HepG2 (cell line): Measurements from ENCODE around the gene CLCNKA. TPM values are rescaled to one million over a fixed set of nuclear protein-coding genes. Genes with fewer than 3 reads are reported as not detected.
"Not testable (repeated sequence)": the region's sequence is repeated elsewhere in the genome, so short reads cannot be mapped to it uniquely, and the experiment has no call there.

Source experiments
- ATAC-seq: fragments of 200-7000 bp; cut with Tn5 transposase; 3 replicates; pipeline ENCODE4 v1.9.1; 2020; ENCODE audit warnings: mild to moderate bottlenecking, moderate library complexity
- BruUV-seq: library from RNA; stranded (reverse); fragments of 400-500 nt; replicated peaks from 2 replicates; lab custom pipeline; 2021; lab: Mats Ljungman, UMichigan
- CTCF ChIA-PET: fragments of 300-600 bp; formaldehyde crosslinking; extraction: SDS; loops from one replicate; lab custom pipeline; 2021; ENCODE audit warnings: low total read pairs, inconsistent platforms, low intra/inter-chr PET ratio; lab: Yijun Ruan, JAX
- POLR2A ChIA-PET: fragments of 350-600 bp; sonication (Branson Sonifier 250); formaldehyde crosslinking; loops from one replicate; lab custom pipeline; 2020; ENCODE audit warnings: antibody characterized with exemption, inconsistent platforms; lab: Yijun Ruan, JAX
- DNase-seq: peaks from one replicate; pipeline ENCODE4 v3.0.0-alpha.2; 2015; ENCODE audit warnings: low spot score
- FAIRE-seq: peaks from 3 replicates; lab custom pipeline; 2011; peaks lifted over from hg19 to GRCh38; lab: Jason Lieb, UNC
- H2AFZ ChIP-seq: one replicate; pipeline ENCODE4 v1.6.1; 2011; ENCODE audit warnings: low read length, inconsistent platforms
- H3K27ac ChIP-seq: fragments of 300-600 bp; 3 replicates; pipeline ENCODE4 v1.8.0; 2011; ENCODE audit warnings: mixed run types, mild to moderate bottlenecking, mixed read lengths, low read length, inconsistent platforms; ENCODE audit not compliant: insufficient read depth; ENCODE audit errors: extremely low read length
- H3K27me3 ChIP-seq, 2 experiments: fragments of 200-600 bp in 1 of 2; 2 replicates in 1 of 2; 3 replicates in 1 of 2; pipeline versions ENCODE4 v1.6.0 to v1.8.0; 2011; ENCODE audit warnings: low read length in 2 of 2, mild to moderate bottlenecking in 2 of 2, moderate library complexity in 2 of 2, inconsistent platforms in 1 of 2; ENCODE audit not compliant: insufficient read depth in 2 of 2, control insufficient read depth in 1 of 2
- H3K36me3 ChIP-seq, 2 experiments: fragments of 200-600 bp in 1 of 2; replicated peaks in 1 of 2; 2 replicates in 1 of 2; 3 replicates in 1 of 2; pipeline versions ENCODE4 v1.5.1 to v1.8.0; 2011; ENCODE audit warnings: low read length in 2 of 2, inconsistent platforms in 1 of 2; ENCODE audit not compliant: insufficient read depth in 2 of 2, control insufficient read depth in 1 of 2
- H3K4me1 ChIP-seq: 2 replicates; pipeline ENCODE4 v1.5.1; 2012; ENCODE audit warnings: low read length, inconsistent platforms; ENCODE audit not compliant: insufficient read depth
- H3K4me2 ChIP-seq: 2 replicates; pipeline ENCODE4 v1.6.0; 2011; ENCODE audit warnings: low read depth, low read length, inconsistent platforms
- H3K4me3 ChIP-seq, 3 experiments: fragments of 200-600 bp in 1 of 3; sonication (generic), shearing (Covaris generic) in 1 of 3; replicated peaks in 1 of 3; 2 replicates each; pipeline ENCODE4 v1.5.1; 2011 to 2016; ENCODE audit warnings: low read length in 3 of 3, inconsistent platforms in 2 of 3, low read depth in 2 of 3, mild to moderate bottlenecking in 2 of 3, control low read depth in 1 of 3, mixed read lengths in 1 of 3; ENCODE audit not compliant: insufficient read depth in 1 of 3
- H3K79me2 ChIP-seq: one replicate; pipeline ENCODE4 v1.6.1; 2011; ENCODE audit warnings: low read length, inconsistent platforms; ENCODE audit not compliant: insufficient read depth
- H3K9ac ChIP-seq: 2 replicates; pipeline ENCODE4 v1.6.0; 2011; ENCODE audit warnings: mild to moderate bottlenecking, low read depth, low read length, inconsistent platforms; ENCODE audit not compliant: insufficient read depth
- H3K9me3 ChIP-seq: 2 replicates; pipeline ENCODE4 v1.5.1; 2012; ENCODE audit warnings: mild to moderate bottlenecking, low read length
- H4K20me1 ChIP-seq: 2 replicates; pipeline ENCODE4 v1.6.0; 2011; ENCODE audit warnings: inconsistent platforms, mild to moderate bottlenecking, low read length, moderate library complexity; ENCODE audit not compliant: insufficient read depth
- CEBPB ChIP-seq: IDR thresholded peaks from 2 replicates; pipeline ENCODE4 v1.6.1; 2011; ENCODE audit warnings: low read depth, low read length, improper control_type of control experiment, borderline replicate concordance
- FOSL2 ChIP-seq: sonication (generic); formaldehyde crosslinking; IDR thresholded peaks from 2 replicates; pipeline ENCODE4 v1.4.0; 2020; ENCODE audit warnings: missing genetic modification reagents
- GABPA ChIP-seq, 2 experiments: IDR thresholded peaks; 2 replicates each; pipeline ENCODE4 v1.6.1; 2011 to 2016; ENCODE audit warnings: low read depth in 2 of 2, low read length in 1 of 2, missing biosample characterization in 1 of 2, missing genetic modification characterization in 1 of 2
- KDM4B ChIP-seq: sonication (generic); formaldehyde crosslinking; IDR thresholded peaks from 2 replicates; pipeline ENCODE4 v1.4.0; 2020; ENCODE audit warnings: missing genetic modification reagents
- SOX5 ChIP-seq: IDR thresholded peaks from 2 replicates; pipeline ENCODE4 v1.6.1; 2016; ENCODE audit warnings: borderline replicate concordance
- ZNF337 ChIP-seq: sonication (generic); formaldehyde crosslinking; IDR thresholded peaks from 2 replicates; pipeline ENCODE4 v1.5.1; 2020; ENCODE audit warnings: missing genetic modification reagents, low read depth, mild to moderate bottlenecking, borderline replicate concordance
- WGBS: methylation state at CpG from one replicate; pipeline ENCODE4 v1.1.6; 2017; ENCODE audit warnings: low lambda C conversion rate; 5-methylcytosine and 5-hydroxymethylcytosine counted together
- in situ Hi-C: cut with HindIII; loops from 2 replicates; pipeline ENCODE4 v1.10.0; 2017; ENCODE audit warnings: low pct_unique_long_range_greater_than_20kb; ENCODE audit not compliant: extremely low pct_ligation_motif_present
- intact Hi-C: fragments of 100-400 bp; cut with micrococcal nuclease; formaldehyde crosslinking; loops from one replicate; pipeline ENCODE4 v1.10.0; 2022; ENCODE audit not compliant: unreplicated experiment
- polyA plus RNA-seq, 8 experiments: library from polyadenylated mRNA; depleted of rRNA in 3 of 8; stranded (reverse) in 7 of 8; unstranded in 1 of 8; fragments of >200 nt; fragmentation: Illumina TruSeq in 4 of 8; extraction: Trizol in 4 of 8; gene quantifications; 2 replicates each; pipeline versions ENCODE4 v1.2.1 to v1.2.3, GENCODE V29; 2011 to 2016; ENCODE audit warnings: low read depth in 4 of 8, missing spikeins in 1 of 8, mixed read lengths in 1 of 8; ENCODE audit not compliant: insufficient read depth in 1 of 8
- total RNA-seq, 5 experiments: library from RNA; depleted of rRNA; stranded (reverse); fragments of >200 nt; fragmentation: Illumina TruSeq; extraction: Trizol; gene quantifications; 2 replicates each; pipeline ENCODE4 v1.2.3, GENCODE V29; 2016; ENCODE audit warnings: low read depth in 1 of 5
- TF ChIP-seq, protein P1 (sequence below): sonication (generic); formaldehyde crosslinking; IDR thresholded peaks from 2 replicates; pipeline ENCODE4 v1.8.1; 2023; ENCODE audit warnings: mild to moderate bottlenecking, moderate library complexity, missing genetic modification reagents
- TF ChIP-seq, protein P2 (sequence below), 2 experiments: sonication (generic) in 1 of 2; formaldehyde crosslinking in 1 of 2; IDR thresholded peaks; 2 replicates each; pipeline versions ENCODE4 v1.6.1 to v1.9.0; 2014 to 2022; ENCODE audit warnings: antibody characterized with exemption in 1 of 2, borderline replicate concordance in 1 of 2, inconsistent platforms in 1 of 2, low read depth in 1 of 2, missing genetic modification reagents in 1 of 2

The CLCNKA gene
- total and polyA plus RNA-seq, 2 of the 13 experiments (the other 11 are each of a cell fraction or from before 2014, with no cell fraction given), result 0.03 TPM; not detected in 1

GRCh38 chr1:16038620-16038912, 16.7 kb downstream of the CLCNKA start (continued):
- peak; percentile 86 for TF ChIP-seq FOSL2 (CRISPR knock-in tag)

DNA sequence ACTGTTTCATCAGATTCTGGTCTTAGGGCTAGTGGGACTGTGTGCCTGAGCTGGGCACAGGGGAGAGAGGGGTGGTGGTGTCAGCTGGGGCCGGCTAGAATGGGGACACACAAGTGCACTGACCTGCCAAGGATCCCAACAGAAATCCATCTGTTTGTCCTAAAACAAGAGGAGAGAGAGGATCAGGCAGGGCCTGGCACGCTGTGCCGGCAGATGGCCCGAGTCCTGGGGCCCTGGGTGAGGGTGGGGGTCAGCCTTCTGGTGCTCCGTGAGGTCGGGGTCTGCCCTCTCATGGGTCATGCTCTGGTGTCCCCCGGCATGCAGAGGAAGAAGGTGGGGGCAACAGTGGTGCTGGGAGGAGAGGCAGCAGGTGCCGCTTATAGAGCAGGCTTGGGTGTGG, 18.0 kb downstream of the CLCNKA start:
- H3K27ac ChIP-seq, BruUV-seq, H3K9ac ChIP-seq, H3K4me3 ChIP-seq, H3K4me1 ChIP-seq, H3K36me3 ChIP-seq, H3K9me3 ChIP-seq, H2AFZ ChIP-seq, CTCF ChIA-PET, DNase-seq, intact Hi-C loops, H4K20me1 ChIP-seq, in situ Hi-C loops, FAIRE-seq, H3K79me2 ChIP-seq, POLR2A ChIA-PET, H3K4me2 ChIP-seq, ATAC-seq: not testable (repeated sequence)
- H3K27me3 ChIP-seq, result peaks cover 12 to 37% of the 10 kb centered on the region in 2 experiments
- 0% methylated on average over 1 of the region's 8 CpGs for WGBS

GRCh38 chr1:16041200-16041599, 19.4 kb downstream of the CLCNKA start:
- FAIRE-seq (no peak), ATAC-seq (no peak), DNase-seq (no peak)
- CTCF ChIA-PET, result no interaction called here
- Histone ChIP-seq H3K4me1 (no peaks in the 10 kb centered on the region), H3K27me3 (peaks cover 13 to 37% of the 10 kb centered on the region in 2 experiments), H3K9ac (no peak overlapping the region), H3K36me3 (no peaks in the 10 kb centered on the region), H4K20me1 (no peaks in the 10 kb centered on the region), H3K79me2 (no peaks in the 10 kb centered on the region), H3K4me2 (no peak overlapping the region), H3K27ac (no peak overlapping the region), H2AFZ (no peak overlapping the region), H3K4me3 (no peak overlapping the region)
- in situ Hi-C loops (no loop called here), intact Hi-C loops (no loop called here)
- POLR2A ChIA-PET, result no interaction called here
- BruUV-seq, result no TSS peak
- 7% methylated on average over 7 of the region's 8 CpGs for WGBS
- no peak for TF ChIP-seq GABPA (IDR thresholded peaks at IDR 0.05; ENCODE audit: low read depth, low read length)
- no peak for TF ChIP-seq GABPA (CRISPR knock-in tag; IDR thresholded peaks at IDR 0.05; ENCODE audit: low read depth)
- no peak for TF ChIP-seq CEBPB
- TF ChIP-seq ZNF337 (CRISPR knock-in tag), result no peak
- TF ChIP-seq KDM4B (CRISPR knock-in tag), result no peak
- TF ChIP-seq, protein P1, sequence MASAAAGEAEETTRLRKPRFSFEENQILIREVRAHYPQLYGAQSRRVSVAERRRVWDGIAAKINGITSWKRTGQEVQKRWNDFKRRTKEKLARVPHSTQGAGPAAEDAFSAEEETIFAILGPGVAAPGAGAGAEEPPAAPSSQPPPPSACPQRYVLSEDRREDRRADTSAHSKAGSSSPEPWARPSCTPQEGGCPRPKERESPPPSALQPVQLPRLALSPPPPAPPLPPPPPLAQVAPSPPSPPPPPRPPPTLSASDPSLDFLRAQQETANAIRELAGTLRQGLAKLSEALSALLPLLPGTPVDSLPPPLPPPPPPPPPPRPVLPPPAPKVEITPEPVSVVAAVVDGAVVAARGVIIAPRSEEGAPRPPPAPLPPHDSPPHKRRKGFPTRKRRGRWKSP (CRISPR knock-in tag), result no peak
- TF ChIP-seq, protein P2, sequence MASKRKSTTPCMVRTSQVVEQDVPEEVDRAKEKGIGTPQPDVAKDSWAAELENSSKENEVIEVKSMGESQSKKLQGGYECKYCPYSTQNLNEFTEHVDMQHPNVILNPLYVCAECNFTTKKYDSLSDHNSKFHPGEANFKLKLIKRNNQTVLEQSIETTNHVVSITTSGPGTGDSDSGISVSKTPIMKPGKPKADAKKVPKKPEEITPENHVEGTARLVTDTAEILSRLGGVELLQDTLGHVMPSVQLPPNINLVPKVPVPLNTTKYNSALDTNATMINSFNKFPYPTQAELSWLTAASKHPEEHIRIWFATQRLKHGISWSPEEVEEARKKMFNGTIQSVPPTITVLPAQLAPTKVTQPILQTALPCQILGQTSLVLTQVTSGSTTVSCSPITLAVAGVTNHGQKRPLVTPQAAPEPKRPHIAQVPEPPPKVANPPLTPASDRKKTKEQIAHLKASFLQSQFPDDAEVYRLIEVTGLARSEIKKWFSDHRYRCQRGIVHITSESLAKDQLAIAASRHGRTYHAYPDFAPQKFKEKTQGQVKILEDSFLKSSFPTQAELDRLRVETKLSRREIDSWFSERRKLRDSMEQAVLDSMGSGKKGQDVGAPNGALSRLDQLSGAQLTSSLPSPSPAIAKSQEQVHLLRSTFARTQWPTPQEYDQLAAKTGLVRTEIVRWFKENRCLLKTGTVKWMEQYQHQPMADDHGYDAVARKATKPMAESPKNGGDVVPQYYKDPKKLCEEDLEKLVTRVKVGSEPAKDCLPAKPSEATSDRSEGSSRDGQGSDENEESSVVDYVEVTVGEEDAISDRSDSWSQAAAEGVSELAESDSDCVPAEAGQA (IDR thresholded peaks at IDR 0.05; ENCODE audit: low read depth), result no peak
- TF ChIP-seq, protein P2 (CRISPR knock-in tag; IDR thresholded peaks at IDR 0.05; ENCODE audit: borderline replicate concordance), result no peak
- TF ChIP-seq SOX5, result no peak
- TF ChIP-seq, all 625 proteins: peak for 0
- no peaks in the 10 kb centered on the region for H3K9me3 ChIP-seq
